SK-N-SH (cell line): ENCODE data around the gene KRTAP4-9. TPM values are rescaled to one million over a fixed set of nuclear protein-coding genes. Genes with fewer than 3 reads are reported as not detected.
A peak's percentile ranks its signal among the peaks of the same experiment; 100 is the strongest.

Experiments
- CTCF ChIA-PET: fragments of 300-600, 350-600 bp; formaldehyde crosslinking; extraction: SDS; loops from one replicate; lab custom pipeline; 2021; lab: Yijun Ruan, JAX
- POLR2A ChIA-PET: fragments of 350-600 bp; sonication (Branson Sonifier 250); formaldehyde crosslinking; extraction: SDS; loops from one replicate; lab custom pipeline; 2020; ENCODE audit warnings: antibody characterized with exemption, inconsistent platforms; lab: Yijun Ruan, JAX
- DNase-seq: peaks from one replicate; pipeline ENCODE4 v3.0.0; 2012
- H2AFZ ChIP-seq: fragments of 200-600 bp; sonication (generic); 2 replicates; pipeline ENCODE4 v1.8.1; 2016; ENCODE audit warnings: antibody characterized with exemption, mild to moderate bottlenecking, low read depth
- H3F3A ChIP-seq: fragments of 200-600 bp; sonication (generic); replicated peaks from 2 replicates; pipeline ENCODE3; 2016; ENCODE audit warnings: antibody characterized with exemption, mild to moderate bottlenecking; ENCODE audit not compliant: insufficient read depth
- H3K27ac ChIP-seq, 2 experiments: fragments of 200-500 bp in 1 of 2; fragments of 200-600 bp in 1 of 2; sonication (Bioruptor generic) in 1 of 2; sonication (generic), shearing (Covaris generic) in 1 of 2; 2 replicates each; pipeline versions ENCODE4 v1.5.1 to v1.6.1; 2014 to 2016; ENCODE audit warnings: low read depth in 2 of 2, inconsistent platforms in 1 of 2, low read length in 1 of 2, mild to moderate bottlenecking in 1 of 2, mixed read lengths in 1 of 2
- H3K27me3 ChIP-seq: fragments of 200-600 bp; sonication (generic), shearing (Covaris generic); 2 replicates; pipeline ENCODE4 v1.6.1; 2016; ENCODE audit warnings: mixed run types; ENCODE audit not compliant: insufficient read depth
- H3K36me3 ChIP-seq, 2 experiments: fragments of 200-500 bp in 1 of 2; fragments of 200-600 bp in 1 of 2; sonication (Bioruptor generic) in 1 of 2; sonication (generic) in 1 of 2; replicated peaks in 1 of 2; 2 replicates each; pipeline versions ENCODE3 to v1.5.1; 2014 to 2016; ENCODE audit warnings: low read length in 1 of 2, mild to moderate bottlenecking in 1 of 2; ENCODE audit not compliant: insufficient read depth in 2 of 2, control insufficient read depth in 1 of 2
- H3K4me1 ChIP-seq, 2 experiments: fragments of 200-500 bp in 1 of 2; fragments of 200-600 bp in 1 of 2; sonication (Bioruptor generic) in 1 of 2; sonication (generic), shearing (Covaris generic) in 1 of 2; 2 replicates each; pipeline versions ENCODE4 v1.5.1 to v1.6.1; 2014 to 2016; ENCODE audit warnings: low read depth in 1 of 2, low read length in 1 of 2, mixed run types in 1 of 2; ENCODE audit not compliant: insufficient read depth in 2 of 2, control insufficient read depth in 1 of 2
- H3K4me2 ChIP-seq: fragments of 200-600 bp; sonication (generic), shearing (Covaris generic); 2 replicates; pipeline ENCODE4 v1.6.1; 2017; ENCODE audit warnings: mixed run types
- H3K4me3 ChIP-seq, 2 experiments: fragments of 200-500 bp in 1 of 2; fragments of 200-600 bp in 1 of 2; sonication (Bioruptor generic) in 1 of 2; sonication (generic), shearing (Covaris generic) in 1 of 2; 2 replicates each; pipeline versions ENCODE4 v1.5.1 to v1.8.1; 2014 to 2016; ENCODE audit warnings: low read depth in 2 of 2, inconsistent platforms in 1 of 2, low read length in 1 of 2, mild to moderate bottlenecking in 1 of 2, mixed read lengths in 1 of 2, moderate library complexity in 1 of 2
- H3K79me2 ChIP-seq: fragments of 200-600 bp; sonication (generic); 2 replicates; pipeline ENCODE4 v1.8.1; 2017; ENCODE audit warnings: mild to moderate bottlenecking; ENCODE audit not compliant: insufficient read depth
- H3K9ac ChIP-seq: fragments of 200-600 bp; sonication (generic); 2 replicates; pipeline ENCODE4 v1.6.1; 2017; ENCODE audit warnings: mixed run types
- H3K9me2 ChIP-seq: fragments of 200-600 bp; sonication (generic); 2 replicates; pipeline ENCODE4 v1.6.1; 2017; ENCODE audit warnings: mixed run types
- H3K9me3 ChIP-seq: fragments of 200-600 bp; sonication (generic); 2 replicates; pipeline ENCODE4 v1.6.1; 2017; ENCODE audit warnings: mixed run types, mild to moderate bottlenecking, moderate library complexity
- H4K20me1 ChIP-seq: fragments of 200-600 bp; sonication (generic); 2 replicates; pipeline ENCODE4 v1.6.1; 2017; ENCODE audit warnings: mild to moderate bottlenecking, mixed run types; ENCODE audit not compliant: insufficient read depth
- EP300 ChIP-seq, 2 experiments: IDR thresholded peaks; 2 replicates each; pipeline versions ENCODE4 v1.4.0 to v1.6.1; 2012; ENCODE audit warnings: borderline replicate concordance in 1 of 2, low read depth in 1 of 2, low read length in 1 of 2
- FOXJ3 ChIP-seq: sonication (generic); formaldehyde crosslinking; IDR thresholded peaks from 2 replicates; pipeline ENCODE4 v1.5.1; 2020; ENCODE audit warnings: mild to moderate bottlenecking, missing genetic modification reagents
- FOXM1 ChIP-seq: IDR thresholded peaks from 2 replicates; pipeline ENCODE4 v1.4.0; 2012; ENCODE audit warnings: low read depth, mild to moderate bottlenecking
- GATA2 ChIP-seq: sonication (generic); formaldehyde crosslinking; IDR thresholded peaks from 2 replicates; pipeline ENCODE4 v1.5.0; 2020; ENCODE audit warnings: mild to moderate bottlenecking, missing genetic modification reagents
- MAX ChIP-seq: IDR thresholded peaks from 2 replicates; pipeline ENCODE4 v1.4.0; 2012; ENCODE audit warnings: low read depth
- MEF2A ChIP-seq: IDR thresholded peaks from 2 replicates; pipeline ENCODE4 v1.4.0; 2012; ENCODE audit warnings: low read depth, borderline replicate concordance
- NFIC ChIP-seq: IDR thresholded peaks from 2 replicates; pipeline ENCODE4 v1.4.0; 2012; ENCODE audit warnings: borderline replicate concordance
- POLR2AphosphoS5 ChIP-seq: IDR thresholded peaks from 2 replicates; pipeline ENCODE4 v1.6.1; 2012; ENCODE audit warnings: low read depth, low read length
- REST ChIP-seq: IDR thresholded peaks from 2 replicates; pipeline ENCODE4 v1.6.1; 2012; ENCODE audit warnings: mild to moderate bottlenecking, low read depth, low read length, moderate library complexity
- RFX5 ChIP-seq: IDR thresholded peaks from 2 replicates; pipeline ENCODE4 v1.6.1; 2012; ENCODE audit warnings: mild to moderate bottlenecking, improper control_type of control experiment, low read length
- RXRA ChIP-seq: IDR thresholded peaks from 2 replicates; pipeline ENCODE4 v1.4.0; 2012; ENCODE audit warnings: low read depth, mild to moderate bottlenecking, borderline replicate concordance
- SIN3A ChIP-seq: IDR thresholded peaks from 2 replicates; pipeline ENCODE4 v1.6.1; 2012; ENCODE audit warnings: low read depth, mild to moderate bottlenecking, low read length, moderate library complexity, borderline replicate concordance
- SMC3 ChIP-seq: IDR thresholded peaks from 2 replicates; pipeline ENCODE4 v1.6.1; 2012; ENCODE audit warnings: low read depth, low read length, improper control_type of control experiment
- TAF1 ChIP-seq: IDR thresholded peaks from 2 replicates; pipeline ENCODE4 v1.6.1; 2012; ENCODE audit warnings: low read depth, mild to moderate bottlenecking, low read length, moderate library complexity, borderline replicate concordance
- TEAD4 ChIP-seq: IDR thresholded peaks from 2 replicates; pipeline ENCODE4 v1.4.0; 2012; ENCODE audit warnings: mild to moderate bottlenecking, borderline replicate concordance; ENCODE audit not compliant: insufficient read depth
- YY1 ChIP-seq: IDR thresholded peaks from 2 replicates; pipeline ENCODE4 v1.4.0; 2012; ENCODE audit warnings: low read depth, mild to moderate bottlenecking
- ZBTB33 ChIP-seq: IDR thresholded peaks from 2 replicates; pipeline ENCODE4 v1.4.0; 2012; ENCODE audit warnings: low read depth, borderline replicate concordance
- polyA plus RNA-seq, 3 experiments: library from polyadenylated mRNA; depleted of rRNA; stranded (reverse); fragments of >200 nt; gene quantifications; 2 replicates each; pipeline ENCODE4 v1.2.3, GENCODE V29; 2012
- TF ChIP-seq, protein P1 (sequence below): IDR thresholded peaks from 2 replicates; pipeline ENCODE4; 2012

Gene KRTAP4-9
- polyA plus RNA-seq, 1 of the 3 experiments (the other 2 are of a cell fraction) = not detected

DNA sequence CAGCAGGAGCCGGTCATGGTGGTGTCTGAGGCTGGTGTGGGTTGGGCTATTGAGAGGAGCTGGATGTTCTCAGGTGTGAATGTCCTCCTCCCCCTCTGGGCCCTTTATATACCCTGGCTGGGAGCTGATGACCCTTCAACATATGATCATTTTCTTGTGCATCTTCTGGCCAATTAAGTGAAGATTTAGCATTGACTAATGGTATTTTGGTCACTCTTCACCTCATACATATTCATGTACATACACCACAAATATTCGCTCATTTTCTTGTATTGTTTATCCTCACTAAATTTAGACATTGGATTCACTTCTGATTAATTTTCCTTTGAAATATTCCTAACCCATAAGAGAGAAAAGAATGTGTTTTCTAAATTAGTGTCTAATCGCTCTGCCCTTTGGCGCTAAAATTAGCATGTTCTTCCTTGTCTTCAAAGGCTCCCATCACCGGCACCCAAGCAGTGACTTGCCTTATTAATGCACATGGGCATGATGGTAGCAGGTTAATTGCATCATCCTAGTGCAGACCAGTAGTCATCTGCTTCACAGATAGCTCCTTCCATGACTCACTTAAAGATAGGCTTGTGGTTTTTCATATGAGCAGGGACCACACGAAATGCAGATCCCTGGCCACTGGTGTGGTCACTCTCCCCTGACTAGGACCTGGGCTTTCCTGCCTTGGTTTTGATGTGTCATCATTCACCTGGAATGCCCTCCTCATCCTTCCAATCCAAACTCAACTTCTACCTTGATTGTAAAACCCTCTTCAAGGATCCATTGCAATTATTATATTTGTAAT lies 39.2 kb upstream of the KRTAP4-9 start, which contains the start of gene KRTAP2-4 (continued):
- no peak for TF ChIP-seq REST
- no peak for TF ChIP-seq MEF2A
- peak; percentile 91 for TF ChIP-seq MAX
- no peak for TF ChIP-seq FOXJ3
- no peak for TF ChIP-seq NFIC
- TF ChIP-seq RXRA = no peak
- TF ChIP-seq, protein P1, sequence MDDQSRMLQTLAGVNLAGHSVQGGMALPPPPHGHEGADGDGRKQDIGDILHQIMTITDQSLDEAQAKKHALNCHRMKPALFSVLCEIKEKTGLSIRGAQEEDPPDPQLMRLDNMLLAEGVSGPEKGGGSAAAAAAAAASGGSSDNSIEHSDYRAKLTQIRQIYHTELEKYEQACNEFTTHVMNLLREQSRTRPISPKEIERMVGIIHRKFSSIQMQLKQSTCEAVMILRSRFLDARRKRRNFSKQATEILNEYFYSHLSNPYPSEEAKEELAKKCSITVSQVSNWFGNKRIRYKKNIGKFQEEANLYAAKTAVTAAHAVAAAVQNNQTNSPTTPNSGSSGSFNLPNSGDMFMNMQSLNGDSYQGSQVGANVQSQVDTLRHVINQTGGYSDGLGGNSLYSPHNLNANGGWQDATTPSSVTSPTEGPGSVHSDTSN = 0 out of 2 replicates have a peak, but pooled peaks have one; percentile 24
- no peak for TF ChIP-seq SMC3
- 0 out of 4 replicates have a peak, but pooled peaks of 1 of the 2 experiments have one; percentile 16 for TF ChIP-seq EP300 (IDR thresholded peaks at IDR 0.05; ENCODE audit: borderline replicate concordance in 1 of 2, low read depth in 1 of 2, low read length in 1 of 2)
- TF ChIP-seq RFX5 = no peak

DNA sequence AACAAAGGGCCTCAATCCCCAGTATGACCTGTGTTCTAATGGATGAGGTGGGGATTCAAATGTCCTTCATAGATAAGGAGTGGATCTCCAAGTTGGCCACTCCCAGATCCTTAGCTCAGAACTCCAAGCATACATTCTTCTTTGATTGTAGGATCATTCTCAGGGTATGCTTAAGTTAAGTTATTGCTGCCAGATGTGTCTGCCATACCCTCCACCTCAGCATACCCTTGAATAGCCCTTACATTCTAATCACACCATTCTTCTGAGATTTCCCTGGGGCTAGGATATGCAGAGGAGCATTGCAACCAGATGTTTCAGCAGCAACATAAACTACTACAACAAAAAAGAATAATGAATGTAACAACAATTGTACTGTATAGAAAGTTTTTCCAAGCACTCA lies 37.9 kb upstream of the KRTAP4-9 start:
- POLR2A ChIA-PET = no interaction called here
- DNase-seq = no peak
- CTCF ChIA-PET = no interaction called here

More for the DNA sequence above, 37.9 kb upstream of the KRTAP4-9 start:
- H3F3A ChIP-seq = no peaks in the 10 kb centered on the region
- H4K20me1 ChIP-seq = no peaks in the 10 kb centered on the region
- H3K27me3 ChIP-seq = no peaks in the 10 kb centered on the region
- no peak overlapping the region for H2AFZ ChIP-seq
- no peak overlapping the region for H3K4me3 ChIP-seq
- H3K4me1 ChIP-seq = peaks cover 0 to 8% of the 10 kb centered on the region in 2 experiments; a peak in 1 of 4 replicates
- H3K9ac ChIP-seq = no peak overlapping the region
- no peaks in the 10 kb centered on the region for H3K9me2 ChIP-seq
- H3K36me3 ChIP-seq = no peaks in the 10 kb centered on the region
- no peak overlapping the region for H3K27ac ChIP-seq
- H3K79me2 ChIP-seq = no peaks in the 10 kb centered on the region
- no peak overlapping the region for H3K4me2 ChIP-seq
- H3K9me3 ChIP-seq = no peaks in the 10 kb centered on the region
- no peak for TF ChIP-seq NFIC
- TF ChIP-seq TAF1 = no peak
- no peak for TF ChIP-seq REST
- no peak for TF ChIP-seq TEAD4
- TF ChIP-seq FOXJ3 = no peak
- no peak for TF ChIP-seq SIN3A
- no peak for TF ChIP-seq GATA2 (CRISPR knock-in tag)
- TF ChIP-seq YY1 = no peak
- no peak for TF ChIP-seq POLR2AphosphoS5
- no peak for TF ChIP-seq ZBTB33
- no peak for TF ChIP-seq FOXM1
